Sciatic nerve (tissue), 2 donors: Measurements from ENCODE around the gene ANAPC1. TPM values are rescaled to one million over a fixed set of nuclear protein-coding genes. Genes with fewer than 3 reads are reported as not detected.
"Not testable (repeated sequence)": the region's sequence is repeated elsewhere in the genome, so short reads cannot be mapped to it uniquely, and the experiment has no call there.

ENCODE experiments used
- ATAC-seq: fragments of 200-7000 bp; cut with Tn5 transposase; one replicate; pipeline ENCODE4 v1.9.1; 2020; ENCODE audit warnings: mild to moderate bottlenecking, moderate library complexity
- DNase-seq: peaks from one replicate; pipeline ENCODE4 v3.0.0-alpha.2; 2020; ENCODE audit warnings: low spot score
- intact Hi-C: fragments of 100-400 bp; cut with DNase I; formaldehyde crosslinking; loops from one replicate; pipeline ENCODE4 v1.14.2; 2022
- microRNA-seq: library from miRNA; unstranded; fragments of <30 nt; microRNA quantifications from one replicate; pipeline ENCODE4 v1.2.0, GENCODE V29; 2020
- total RNA-seq: library from RNA; stranded (reverse); fragmentation: NEBNext Ultra II Directional; extraction: Animal tissue kit (Norgen Biotek cat#: 25700); gene quantifications from one replicate; pipeline ENCODE4 v1.2.1, GENCODE V29; 2021
- donor health status: DM: no; HTN: no; CAD: no.
- donor health status: DM: no; HTN: no; CAD: no.

Gene ANAPC1
- total RNA-seq, 1 donor from 2014 or later = 35.6 TPM

- intact Hi-C loops, ATAC-seq: not testable (repeated sequence)
Measured at GRCh38 chr2:111764151-111764550, 119.8 kb downstream of the ANAPC1 start.

GRCh38 chr2:111760697-111761284 is 123.2 kb downstream of the ANAPC1 start:
- ATAC-seq, DNase-seq, intact Hi-C loops: not testable (repeated sequence)

More at GRCh38 chr2:111764151-111764550, 119.8 kb downstream of the ANAPC1 start:
- DNase-seq = not testable (repeated sequence)

- DNase-seq, ATAC-seq, intact Hi-C loops: not testable (repeated sequence)
Measured at GRCh38 chr2:111752533-111752932, 131.5 kb downstream of the ANAPC1 start.

- ATAC-seq, intact Hi-C loops, DNase-seq: not testable (repeated sequence)
Measured at GRCh38 chr2:111750641-111751040, 133.4 kb downstream of the ANAPC1 start.

GRCh38 chr2:111748429-111748828 is 135.6 kb downstream of the ANAPC1 start:
- ATAC-seq, DNase-seq, intact Hi-C loops: not testable (repeated sequence)

GRCh38 chr2:111747410-111748115 is 136.4 kb downstream of the ANAPC1 start:
- intact Hi-C loops = not testable (repeated sequence)
- DNase-seq (peak; percentile 86), ATAC-seq (peak; percentile 84)

GRCh38 chr2:111744751-111745150 is 139.2 kb downstream of the ANAPC1 start:
- ATAC-seq, intact Hi-C loops, DNase-seq: not testable (repeated sequence)

GRCh38 chr2:111741517-111741916 is 142.5 kb downstream of the ANAPC1 start:
- DNase-seq, intact Hi-C loops, ATAC-seq: not testable (repeated sequence)

GRCh38 chr2:111735838-111736721 is 147.9 kb downstream of the ANAPC1 start:
- intact Hi-C loops, DNase-seq: not testable (repeated sequence)
- peak; percentile 95 for ATAC-seq

- DNase-seq, intact Hi-C loops: not testable (repeated sequence)
- peak; percentile 18 for ATAC-seq
Measured at GRCh38 chr2:111735420-111735819, 148.6 kb downstream of the ANAPC1 start.

GRCh38 chr2:111729812-111730458 is 154.1 kb downstream of the ANAPC1 start:
- ATAC-seq, intact Hi-C loops, DNase-seq: not testable (repeated sequence)

- intact Hi-C loops, DNase-seq, ATAC-seq: not testable (repeated sequence)
Measured at GRCh38 chr2:111727611-111728110, 156.3 kb downstream of the ANAPC1 start.

GRCh38 chr2:111725742-111726141 is 158.3 kb downstream of the ANAPC1 start:
- DNase-seq, intact Hi-C loops: not testable (repeated sequence)
- ATAC-seq = peak; percentile 71

GRCh38 chr2:111719610-111720009 is 164.4 kb downstream of the ANAPC1 start:
- ATAC-seq = peak; percentile 45
- DNase-seq, intact Hi-C loops: not testable (repeated sequence)

Small RNAs within 50 kb of the gene (microRNA-seq; reads per million reads assigned to microRNA genes)
- gene MIR4771-2 = not detected

Other genes starting within 250 kb of the ANAPC1 start
- gene MERTK, start 14.4 kb upstream of the ANAPC1 start, total RNA-seq = 18.9 TPM
- 21.4 TPM for gene TMEM87B, start 171.1 kb upstream of the ANAPC1 start, total RNA-seq